Measurements from ENCODE around the gene C12orf42. TPM values are rescaled to one million over a fixed set of nuclear protein-coding genes. Genes with fewer than 3 reads are reported as not detected.

C12orf42 gene
- total RNA-seq, 1 experiment from 2014 or later = not detected

GRCh38 chr12:103415681-103416080 is 80.1 kb downstream of the C12orf42 start:
- no peak overlapping the region for H3K23ac ChIP-seq (ENCODE audit: insufficient read length, low read depth, low read length)
- H4K20me1 ChIP-seq (ENCODE audit: control insufficient read depth, insufficient read depth, insufficient read length) = no peaks in the 10 kb centered on the region
- H3T11ph ChIP-seq (ENCODE audit: low read length) = no peak overlapping the region
- no peaks in the 10 kb centered on the region for H3K36me3 Mint-ChIP-seq (ENCODE audit: insufficient read depth in 1 of 3, low read depth in 3 of 3)
- H3K23me2 ChIP-seq (ENCODE audit: insufficient read length, low read depth, low read length, poor library complexity, severe bottlenecking) = no peaks in the 10 kb centered on the region
- H3K79me2 ChIP-seq (ENCODE audit: insufficient read depth, low read length) = no peaks in the 10 kb centered on the region
- H3K4me1 ChIP-seq (ENCODE audit: insufficient read depth, low read length) = no peaks in the 10 kb centered on the region
- H3K79me1 ChIP-seq (ENCODE audit: insufficient read depth, low read depth, low read length, poor library complexity, severe bottlenecking) = no peaks in the 10 kb centered on the region
- no peak overlapping the region for H2AK5ac ChIP-seq (ENCODE audit: insufficient read length, low read length)
- H3K56ac ChIP-seq (ENCODE audit: insufficient read length, low read depth, low read length) = no peak overlapping the region
- no peak overlapping the region for H2BK5ac ChIP-seq (ENCODE audit: insufficient read length, low read length)
- no peak overlapping the region for H3K14ac ChIP-seq (ENCODE audit: insufficient read depth, low read length)
- no peak overlapping the region for H4K91ac ChIP-seq (ENCODE audit: insufficient read length, low read depth, low read length)
- no peak overlapping the region for H2BK20ac ChIP-seq (ENCODE audit: low read depth, low read length, poor library complexity, severe bottlenecking)
- no peak overlapping the region for H3K4me3 Mint-ChIP-seq
- H2BK15ac ChIP-seq (ENCODE audit: low read depth, low read length) = no peak overlapping the region
- no peak for TF ChIP-seq CTCF (conservative IDR thresholded peaks at IDR 0.05)
- no peak overlapping the region for H2AFZ ChIP-seq (ENCODE audit: low read length)
- no peaks in the 10 kb centered on the region for H3K9me3 ChIP-seq (ENCODE audit: control insufficient read depth, low read depth, low read length)
- no peak overlapping the region for H3K4me2 ChIP-seq (ENCODE audit: insufficient read depth, insufficient read length, low read length)
- H2BK12ac ChIP-seq (ENCODE audit: insufficient read length, low read depth, low read length) = no peak overlapping the region
- no peak overlapping the region for H3K4ac ChIP-seq (ENCODE audit: low read depth, low read length)
- no peaks in the 10 kb centered on the region for H3K9me3 Mint-ChIP-seq
- H3K27me3 ChIP-seq (ENCODE audit: insufficient read depth, low read length) = no peaks in the 10 kb centered on the region
- no peak overlapping the region for H3K27ac ChIP-seq (ENCODE audit: insufficient read length, low read depth, low read length)
- no peak overlapping the region for H4K5ac ChIP-seq (ENCODE audit: insufficient read length, low read depth, low read length)
- no peak overlapping the region for H3K27ac Mint-ChIP-seq
- WGBS (ENCODE audit: extremely low coverage, insufficient read length, low lambda C conversion rate) = no CpG with 5 or more reads among the region's 2 CpGs
- no peak overlapping the region for H2BK120ac ChIP-seq (ENCODE audit: low read depth, low read length, poor library complexity, severe bottlenecking)
- DNase-seq = no peak
- H3K4me1 Mint-ChIP-seq = no peaks in the 10 kb centered on the region
- H3K9ac ChIP-seq (ENCODE audit: extremely low read depth, insufficient read length, low read length) = no peak overlapping the region
- H3K27me3 Mint-ChIP-seq (ENCODE audit: low read depth) = no peaks in the 10 kb centered on the region
- no peak overlapping the region for H4K8ac ChIP-seq (replicated peaks; ENCODE audit: insufficient read length, low read depth, low read length)
- H3K18ac ChIP-seq (ENCODE audit: insufficient read length, low read depth, low read length) = no peak overlapping the region
